ENCODE measurements around the gene TRIM32.

TRIM32 gene

DNA sequence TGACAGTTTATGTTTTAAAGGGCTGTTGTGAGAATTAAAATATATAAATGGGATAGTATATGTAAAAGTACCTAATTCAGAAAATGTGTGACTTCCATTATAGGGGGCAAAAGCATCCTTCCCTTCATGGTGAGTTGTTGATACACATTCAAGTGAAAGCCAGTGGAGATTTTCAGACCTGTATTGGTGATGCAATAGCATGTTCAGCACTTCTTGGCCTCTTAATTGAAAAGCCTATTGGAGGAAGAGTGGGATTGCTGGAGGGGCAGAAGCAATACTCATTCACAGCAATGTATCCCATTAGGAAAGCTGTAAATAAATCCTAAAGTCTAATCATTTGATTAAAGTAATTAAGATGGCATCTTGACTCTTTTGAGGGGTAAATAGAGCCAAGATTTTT is 17.4 kb downstream of the TRIM32 start:
- DNase-seq (ENCODE audit: low read depth in 3 of 3, low spot score in 1 of 3) = no peak

GRCh38 chr9:116705531-116705930 is 18.4 kb downstream of the TRIM32 start:
- no peak for DNase-seq (ENCODE audit: low read depth in 3 of 3, low spot score in 1 of 3)

- DNase-seq (ENCODE audit: low read depth in 3 of 3, low spot score in 1 of 3) = no peak
Measured at GRCh38 chr9:116706310-116707290, 19.5 kb downstream of the TRIM32 start.

DNA sequence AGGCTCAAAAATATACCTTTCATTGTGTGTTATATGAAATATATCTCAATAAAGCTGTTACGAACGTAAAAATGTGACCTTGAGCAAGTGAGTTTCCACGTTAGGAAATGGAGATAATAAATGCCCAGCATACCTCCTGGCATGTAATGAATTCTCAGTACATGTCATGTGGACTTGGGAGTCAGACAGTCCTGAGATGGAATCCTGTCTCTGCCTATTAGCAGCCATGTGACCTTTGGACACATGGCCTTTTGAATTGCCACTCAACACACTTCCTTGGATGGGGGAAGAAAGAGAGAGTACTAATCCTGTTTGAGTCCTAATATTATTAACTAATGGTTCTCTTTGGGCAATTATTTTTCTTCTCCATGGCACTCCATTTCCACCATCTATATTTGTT is 25.7 kb downstream of the TRIM32 start:
- no peak for DNase-seq (ENCODE audit: low read depth in 3 of 3, low spot score in 1 of 3)

DNA sequence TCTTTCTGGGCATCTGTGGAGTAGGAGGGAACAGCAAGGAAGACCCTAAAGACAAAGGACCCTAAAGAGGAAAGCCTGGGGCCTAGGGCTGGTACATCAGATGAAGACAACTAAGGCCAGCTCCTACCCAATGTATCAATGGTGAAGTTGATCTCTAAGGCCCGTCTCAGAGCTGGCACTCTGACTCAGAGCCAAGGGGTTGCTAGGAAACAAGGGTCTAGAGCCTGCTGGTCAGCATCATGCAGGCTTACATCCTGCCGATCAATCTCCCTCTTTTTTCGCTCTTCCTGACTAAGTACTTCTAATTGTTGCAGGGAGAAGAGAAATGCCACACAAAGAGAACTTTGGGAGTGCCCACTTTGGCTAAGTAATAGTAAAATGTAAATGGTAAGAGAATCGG is 26.2 kb downstream of the TRIM32 start:
- no peak for DNase-seq (ENCODE audit: low read depth in 3 of 3, low spot score in 1 of 3)

DNA sequence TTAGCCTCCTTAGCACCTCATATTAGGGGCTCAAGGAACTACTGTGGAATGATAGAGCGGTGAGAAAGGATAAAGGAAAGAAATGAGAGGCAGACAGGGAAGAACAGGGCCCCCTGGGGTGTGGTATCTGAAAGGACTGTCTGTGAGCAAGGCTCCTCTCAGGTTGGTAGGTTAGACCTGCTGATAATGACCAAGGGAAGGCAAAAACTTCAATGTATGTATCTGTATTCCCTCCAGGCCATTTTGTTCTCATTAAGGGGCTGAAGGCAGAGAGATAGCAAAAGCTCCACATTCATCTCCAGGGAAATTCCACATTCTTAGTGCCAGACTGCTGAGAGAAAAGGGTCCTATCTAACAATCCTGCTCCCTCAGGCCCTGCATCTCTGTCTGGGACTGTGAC is 28.6 kb downstream of the TRIM32 start:
- DNase-seq (ENCODE audit: low read depth in 3 of 3, low spot score in 1 of 3) = no peak

GRCh38 chr9:116716438-116716837 is 29.3 kb downstream of the TRIM32 start:
- no peak for DNase-seq (ENCODE audit: low read depth in 3 of 3, low spot score in 1 of 3)

DNA sequence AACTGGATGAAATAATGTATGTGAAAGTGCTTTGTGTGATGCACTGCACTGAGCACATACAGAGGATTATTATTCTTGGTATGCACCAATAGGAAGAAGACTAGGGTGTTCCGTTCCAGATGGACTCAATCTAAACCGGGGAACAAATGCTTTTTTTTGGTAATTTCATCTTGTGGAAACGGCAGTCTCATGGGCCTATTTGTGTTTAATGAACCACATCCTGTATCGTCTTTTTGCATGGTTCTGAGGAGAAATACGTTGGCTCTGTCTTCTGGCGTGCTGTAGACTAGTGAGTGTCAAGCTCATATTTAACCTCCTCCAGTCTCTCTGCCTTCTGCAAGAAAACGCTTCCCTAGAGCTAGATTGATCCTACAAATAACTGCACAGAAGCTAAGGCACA is 30.0 kb downstream of the TRIM32 start:
- DNase-seq (ENCODE audit: low read depth in 3 of 3, low spot score in 1 of 3) = no peak

DNA sequence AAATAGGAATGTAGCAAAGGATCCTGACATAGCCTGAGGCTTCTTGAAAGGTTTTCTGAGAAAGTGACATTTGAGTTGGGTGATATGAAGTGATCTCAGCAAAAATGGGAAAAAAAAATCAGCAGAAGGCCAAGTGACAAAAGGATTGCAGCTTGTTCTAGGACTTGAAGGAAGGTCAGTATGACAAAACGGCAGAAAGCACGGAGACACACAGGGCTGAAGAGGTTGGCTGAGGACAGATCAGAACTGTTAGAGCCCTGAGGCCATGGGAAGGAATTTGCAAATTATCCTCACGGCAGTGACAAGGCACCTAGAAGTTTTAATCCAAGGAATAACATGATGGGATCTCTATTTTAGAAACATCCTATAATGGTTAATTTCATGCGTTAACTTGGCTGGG is 31.0 kb downstream of the TRIM32 start:
- DNase-seq (ENCODE audit: low read depth in 3 of 3, low spot score in 1 of 3) = no peak

DNA sequence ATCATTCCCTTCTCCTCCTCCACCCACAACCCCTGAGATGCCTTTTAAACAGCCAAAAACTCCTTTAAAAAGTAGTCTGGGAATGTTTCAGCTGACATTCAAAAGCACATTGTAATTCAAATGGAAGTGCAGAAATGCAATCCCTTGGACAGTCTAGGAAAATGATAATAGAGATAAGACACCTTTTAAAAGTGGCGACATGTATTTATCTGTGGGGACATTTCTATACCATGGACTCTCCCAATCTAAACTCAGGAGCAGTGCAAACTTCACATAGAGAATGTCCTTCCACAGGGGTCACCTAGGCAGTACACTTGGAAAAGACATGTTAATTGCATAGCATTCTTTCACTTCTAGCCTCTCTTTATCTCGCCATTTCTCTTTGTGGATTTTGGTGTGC is 33.0 kb downstream of the TRIM32 start:
- DNase-seq (ENCODE audit: low read depth in 3 of 3, low spot score in 1 of 3) = no peak

- no peak for DNase-seq (ENCODE audit: low read depth in 3 of 3, low spot score in 1 of 3)
Measured at GRCh38 chr9:116721411-116721810, 34.3 kb downstream of the TRIM32 start.

DNA sequence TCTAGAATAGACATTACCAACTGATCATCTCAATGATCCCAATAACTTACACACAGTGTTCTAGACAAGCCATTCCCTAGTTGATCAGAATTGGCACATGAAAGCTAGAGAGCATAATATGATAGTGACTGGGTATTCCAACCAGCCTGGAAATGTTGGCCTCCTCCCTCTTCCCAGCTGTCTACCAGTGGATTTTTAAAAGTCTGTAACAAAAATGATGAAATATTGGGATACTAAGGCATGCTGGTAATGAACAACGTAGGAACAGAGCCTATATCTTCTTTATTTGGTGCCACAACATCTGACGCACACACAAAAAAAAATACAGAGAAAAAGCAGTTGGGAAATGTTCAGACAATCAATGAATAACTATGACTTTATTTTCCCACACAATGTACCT is 34.8 kb downstream of the TRIM32 start:
- DNase-seq (ENCODE audit: low read depth in 3 of 3, low spot score in 1 of 3) = no peak

- no peak for DNase-seq (ENCODE audit: low read depth in 3 of 3, low spot score in 1 of 3)
Measured at GRCh38 chr9:116724123-116724522, 37.0 kb downstream of the TRIM32 start.

DNA sequence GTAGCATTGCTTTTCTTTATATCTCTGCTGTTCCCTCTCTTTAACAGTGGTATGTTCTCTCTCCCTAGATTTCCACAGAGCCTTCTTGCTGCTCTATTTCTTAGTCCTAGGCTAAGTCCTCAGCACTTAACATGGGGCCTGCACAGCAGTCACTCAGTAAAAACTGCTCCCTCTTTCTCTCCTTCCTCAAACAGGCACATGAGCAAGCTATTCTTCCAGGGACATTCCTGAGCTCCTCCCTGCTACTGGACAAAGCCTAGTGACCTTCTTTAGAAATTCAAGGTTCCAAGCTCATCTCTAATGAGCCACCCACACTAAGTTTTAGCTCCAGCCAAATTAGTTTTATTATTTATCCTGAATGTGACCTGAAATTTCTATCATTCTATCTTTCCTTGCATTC is 39.5 kb downstream of the TRIM32 start:
- DNase-seq (ENCODE audit: low read depth in 3 of 3, low spot score in 1 of 3) = no peak

DNA sequence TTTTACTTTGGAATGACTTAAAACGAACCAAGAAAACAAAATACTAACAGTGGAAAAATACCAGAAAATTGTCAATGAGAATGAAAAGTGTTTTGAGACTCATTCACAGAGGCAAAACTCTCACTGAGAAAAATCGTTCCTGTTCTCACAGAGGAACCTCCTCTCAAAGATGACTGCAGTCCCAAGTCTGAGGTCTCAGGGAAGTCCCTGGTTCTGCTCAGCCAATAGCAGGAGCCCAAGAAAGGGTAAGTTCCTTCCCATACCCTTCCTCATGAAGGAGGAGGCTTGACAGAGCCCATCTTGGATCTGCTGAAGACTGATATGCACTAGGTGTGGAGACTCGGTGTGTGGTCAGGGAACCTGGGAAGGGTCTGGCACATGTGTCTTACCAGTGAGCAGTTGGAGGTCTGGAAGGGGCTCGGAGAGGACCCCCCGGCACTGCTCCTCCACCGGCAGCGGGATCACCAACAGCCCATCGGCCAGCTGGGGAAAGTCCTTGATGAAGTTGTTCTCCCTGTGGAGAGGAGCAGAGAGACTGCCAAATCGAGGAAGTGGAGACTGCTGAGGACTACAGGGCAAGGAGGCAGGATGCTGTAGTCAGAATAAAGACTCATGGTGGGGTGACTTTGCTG is 46.0 kb downstream of the TRIM32 start:
- no peak for DNase-seq (ENCODE audit: low read depth in 3 of 3, low spot score in 1 of 3)

- no peak for DNase-seq (ENCODE audit: low read depth in 3 of 3, low spot score in 1 of 3)
Measured at GRCh38 chr9:116736399-116737151, 49.5 kb downstream of the TRIM32 start.

DNA sequence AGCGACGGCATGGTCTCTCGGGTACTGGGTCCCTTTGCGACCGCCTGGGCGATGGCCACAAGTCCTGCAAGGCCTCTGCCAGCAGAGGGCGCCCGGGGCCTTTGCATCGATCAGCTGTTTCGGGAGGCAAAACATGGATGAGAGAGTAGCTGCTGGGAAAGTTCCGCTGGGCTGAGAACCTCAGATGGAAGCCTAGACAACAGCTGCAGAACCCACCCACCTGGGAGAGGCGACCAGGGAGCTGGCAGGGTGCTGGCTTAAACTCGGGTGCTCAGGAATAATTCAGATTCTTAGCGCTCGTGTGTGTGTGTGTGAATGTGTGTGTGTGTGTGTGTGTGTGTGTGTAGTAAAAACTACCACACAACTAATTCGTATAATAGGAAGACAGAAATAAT is 50.0 kb downstream of the TRIM32 start:
- DNase-seq (ENCODE audit: low read depth in 3 of 3, low spot score in 1 of 3) = peak in 1 of 3 donors; percentile 21

DNA sequence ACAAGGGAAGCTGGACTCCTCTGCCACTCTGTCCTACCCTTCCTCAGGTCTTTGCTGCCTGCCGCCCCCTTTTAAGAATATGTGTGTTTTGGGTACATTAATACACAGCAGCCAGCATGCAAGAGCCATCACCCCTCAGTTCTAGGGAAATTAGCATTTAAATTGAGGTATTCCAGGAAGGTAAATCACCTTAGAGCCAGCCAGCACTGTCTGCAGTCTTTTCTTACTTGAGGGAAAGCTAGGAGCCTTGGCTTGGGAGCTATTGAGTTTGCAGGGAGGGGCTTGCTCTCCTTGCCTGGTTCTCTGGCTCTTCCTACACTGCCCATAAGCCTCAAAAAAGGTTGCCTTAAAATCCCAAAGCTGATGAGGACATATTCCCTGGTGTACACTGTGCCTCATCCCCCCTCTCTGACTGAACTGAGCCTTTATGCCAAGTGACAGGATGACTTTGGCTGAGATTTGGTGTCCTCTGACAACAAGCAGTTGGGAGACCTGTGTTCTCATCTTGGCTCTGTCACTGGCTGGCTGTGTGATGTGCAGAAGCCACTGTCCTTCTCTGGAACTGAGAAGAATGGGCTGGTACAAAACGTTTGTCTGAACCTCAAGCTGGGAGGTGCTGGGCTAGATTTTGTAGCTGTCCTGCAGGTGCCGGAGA is 54.1 kb downstream of the TRIM32 start:
- no peak for DNase-seq (ENCODE audit: low read depth in 3 of 3, low spot score in 1 of 3)

- no peak for DNase-seq (ENCODE audit: low read depth in 3 of 3, low spot score in 1 of 3)
Measured at GRCh38 chr9:116741742-116742141, 54.6 kb downstream of the TRIM32 start.

- DNase-seq (ENCODE audit: low read depth in 3 of 3, low spot score in 1 of 3) = no peak
Measured at GRCh38 chr9:116749176-116749575, 62.1 kb downstream of the TRIM32 start.

GRCh38 chr9:116749772-116750171 is 62.7 kb downstream of the TRIM32 start:
- no peak for DNase-seq (ENCODE audit: low read depth in 3 of 3, low spot score in 1 of 3)
